Stimulated activated CD8-positive, alpha-beta memory T cell treated with anti-CD3 and anti-CD28 coated beads, Interleukin-7, amount 100 ng/mL, for 4 hours (primary cell): ENCODE results near the gene XRCC3.
A peak's percentile ranks its signal among the peaks of the same experiment; 100 is the strongest.

Experiments
- DNase-seq, 2 donors: peaks; one replicate each; pipeline ENCODE4 v3.0.0-alpha.2; 2020; ENCODE audit warnings: low read depth in 2 of 2

The XRCC3 gene

GRCh38 chr14:103715052-103716000 is at the start of gene XRCC3, which contains the start of gene ZFYVE21:
XRCC3 (minus strand) TSS chr14:103715451; CDS start chr14:103711087, 4,364 bp downstream.
ZFYVE21 (plus strand) TSS chr14:103715810; CDS start chr14:103715842, 32 bp downstream.
- peak; percentile 99 to 100 for DNase-seq

DNA sequence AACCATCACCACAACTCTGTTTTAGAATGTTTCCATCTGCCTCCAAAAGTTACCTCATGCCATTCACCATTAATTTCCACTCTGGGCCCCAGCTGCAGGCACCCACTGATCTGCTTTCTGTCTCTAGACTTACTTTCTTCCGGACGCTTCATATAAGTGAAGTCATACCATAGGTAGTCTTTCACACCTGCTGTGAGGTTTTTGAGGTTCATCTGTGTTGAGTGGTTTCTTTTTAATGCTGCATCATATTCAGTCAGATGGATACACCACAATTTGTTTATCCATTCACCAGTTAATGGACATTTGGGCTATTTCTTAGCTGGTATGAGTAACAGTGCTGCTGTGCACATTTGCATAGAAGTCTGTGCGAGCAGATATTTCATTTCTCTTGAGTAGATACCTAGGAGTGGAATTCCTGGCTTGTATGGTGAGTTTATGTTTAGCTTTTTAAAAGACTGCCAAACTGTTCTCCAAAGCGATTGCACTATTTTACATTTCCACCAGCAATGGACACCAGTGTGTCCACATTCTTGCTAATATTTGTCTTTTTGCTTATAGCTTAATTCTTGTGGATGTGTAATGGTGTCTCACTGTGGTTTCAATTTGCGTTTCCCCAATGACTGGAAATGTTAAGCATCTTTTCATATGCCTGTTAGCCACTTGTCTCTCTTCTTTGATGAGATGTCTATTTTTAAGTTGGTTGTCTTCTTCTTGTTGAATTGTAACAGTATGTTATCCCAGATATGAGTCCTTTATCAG is 48.7 kb upstream of the XRCC3 start:
- DNase-seq: no peak

- DNase-seq: no peak
Measured at GRCh38 chr14:103762541-103762940, 47.3 kb upstream of the XRCC3 start.

DNA sequence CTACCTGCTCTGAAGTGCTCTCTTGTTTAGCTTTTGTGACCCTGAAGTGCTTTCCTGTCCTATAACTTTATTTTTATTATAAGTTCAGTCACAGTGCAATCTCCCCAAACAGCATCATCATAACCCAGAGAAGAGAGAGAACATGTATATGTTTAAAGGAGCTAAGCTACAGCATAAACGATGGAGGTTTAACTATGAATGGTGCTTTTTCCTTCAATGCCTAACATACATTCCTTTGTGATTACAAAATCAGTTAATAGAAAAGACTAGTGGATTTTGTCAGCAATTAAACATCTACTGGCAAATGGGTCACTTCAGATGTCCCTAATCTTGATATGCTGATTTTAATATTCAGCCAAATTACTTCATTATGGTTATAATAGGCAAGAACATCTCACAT is 46.8 kb upstream of the XRCC3 start:
- DNase-seq: no peak

GRCh38 chr14:103758059-103758776 is 43.0 kb upstream of the XRCC3 start:
- DNase-seq: no peak

- DNase-seq: no peak
Measured at GRCh38 chr14:103755060-103755459, 39.8 kb upstream of the XRCC3 start.

- DNase-seq: no peak
Measured at GRCh38 chr14:103753774-103754173, 38.5 kb upstream of the XRCC3 start.

GRCh38 chr14:103749860-103750259 is 34.6 kb upstream of the XRCC3 start:
- DNase-seq: no peak

- no peak for DNase-seq
Measured at GRCh38 chr14:103749452-103749851, 34.2 kb upstream of the XRCC3 start.

DNA sequence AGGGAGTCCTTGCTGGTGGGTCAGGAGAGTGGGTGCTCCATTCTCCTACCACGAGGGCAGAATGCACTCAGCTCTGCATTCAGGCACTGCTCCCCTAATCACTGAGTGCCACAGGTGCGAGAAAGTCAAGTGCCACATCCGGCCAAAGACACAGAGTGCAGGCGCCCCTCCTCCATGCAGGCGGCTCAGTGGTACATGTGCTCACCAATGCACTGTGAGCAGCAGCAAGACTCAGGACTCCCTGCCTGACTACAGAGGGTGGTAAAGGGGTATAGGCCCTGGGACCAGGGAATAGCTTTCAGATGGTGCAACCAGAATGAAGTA is 33.2 kb upstream of the XRCC3 start:
- peak; percentile 14 to 40 for DNase-seq

DNA sequence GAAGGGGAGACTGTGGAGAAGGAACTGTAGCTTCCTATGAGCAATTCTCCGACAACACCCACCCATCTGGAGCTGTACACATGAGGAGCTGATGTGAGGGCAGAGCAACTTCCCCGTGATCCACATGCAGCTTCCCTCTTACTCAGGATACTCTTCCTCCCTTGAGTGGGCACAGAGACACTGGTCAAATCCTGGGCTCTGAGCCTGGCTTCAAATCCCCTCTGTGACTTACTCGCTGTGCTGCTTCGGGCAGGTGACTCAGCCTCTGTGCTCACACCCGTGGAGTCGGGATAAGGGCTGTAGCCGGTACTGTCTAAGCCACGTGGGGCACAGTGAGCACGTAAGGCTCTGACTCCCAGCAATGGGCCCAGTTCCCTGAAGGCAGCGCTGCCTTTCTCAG is 31.4 kb upstream of the XRCC3 start:
- DNase-seq: no peak

GRCh38 chr14:103745424-103745823 is 30.2 kb upstream of the XRCC3 start:
- no peak for DNase-seq

DNA sequence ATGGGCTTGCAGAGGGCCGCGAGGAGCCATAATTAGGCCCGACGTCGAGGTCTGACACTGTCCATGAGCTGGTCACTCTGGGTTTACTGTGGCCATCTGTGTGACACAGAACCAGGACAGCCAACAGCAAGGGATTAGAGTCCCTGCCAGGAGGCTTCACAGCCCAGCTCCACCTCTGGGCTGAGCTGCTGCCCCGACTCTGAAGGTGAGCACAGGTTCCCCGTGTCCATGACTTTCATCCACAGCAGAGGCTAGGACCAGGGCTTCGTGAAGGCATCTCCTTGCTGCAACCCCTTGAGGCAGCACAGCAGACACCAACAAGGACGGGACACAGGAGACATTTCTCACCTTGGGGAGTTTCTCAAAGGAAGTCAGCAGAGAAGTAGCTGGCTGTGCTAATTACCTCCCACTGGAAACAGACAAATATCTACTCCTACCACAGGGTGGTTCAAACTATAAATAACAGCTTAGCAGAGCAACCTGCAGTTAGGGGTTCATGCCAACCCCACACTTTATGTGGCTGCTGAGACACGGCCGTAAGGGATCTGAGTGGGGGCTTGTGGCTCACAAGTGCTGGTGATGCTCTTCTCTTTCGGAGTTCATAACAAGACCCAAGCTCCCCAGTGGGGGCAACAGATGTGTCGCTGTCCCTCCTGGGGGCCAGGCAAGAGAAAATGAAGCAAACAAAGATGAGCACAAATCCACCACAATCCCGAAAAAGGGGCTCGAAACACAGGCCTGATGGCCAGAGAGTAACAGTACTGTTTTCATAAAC is 29.6 kb upstream of the XRCC3 start:
- no peak for DNase-seq

DNA sequence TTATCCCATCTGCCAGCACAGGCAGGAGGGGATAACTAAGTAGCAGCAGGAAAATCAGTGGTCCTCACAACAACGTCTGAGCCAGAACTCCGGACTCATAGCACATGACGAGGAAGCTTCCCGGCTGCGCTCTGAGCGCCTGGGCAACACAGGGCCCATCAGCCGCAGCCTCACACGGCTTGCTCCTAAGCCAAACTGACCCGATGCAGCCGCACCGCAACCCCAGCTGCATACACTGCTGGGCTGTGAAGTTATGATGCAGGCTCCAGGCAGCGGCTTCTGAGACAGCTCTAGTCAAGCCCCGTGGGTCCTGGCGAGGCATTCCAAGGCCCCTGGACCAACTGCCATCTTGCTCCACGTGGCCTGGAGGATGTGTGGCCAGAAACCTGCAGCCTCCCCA is 28.4 kb upstream of the XRCC3 start:
- DNase-seq: no peak

DNA sequence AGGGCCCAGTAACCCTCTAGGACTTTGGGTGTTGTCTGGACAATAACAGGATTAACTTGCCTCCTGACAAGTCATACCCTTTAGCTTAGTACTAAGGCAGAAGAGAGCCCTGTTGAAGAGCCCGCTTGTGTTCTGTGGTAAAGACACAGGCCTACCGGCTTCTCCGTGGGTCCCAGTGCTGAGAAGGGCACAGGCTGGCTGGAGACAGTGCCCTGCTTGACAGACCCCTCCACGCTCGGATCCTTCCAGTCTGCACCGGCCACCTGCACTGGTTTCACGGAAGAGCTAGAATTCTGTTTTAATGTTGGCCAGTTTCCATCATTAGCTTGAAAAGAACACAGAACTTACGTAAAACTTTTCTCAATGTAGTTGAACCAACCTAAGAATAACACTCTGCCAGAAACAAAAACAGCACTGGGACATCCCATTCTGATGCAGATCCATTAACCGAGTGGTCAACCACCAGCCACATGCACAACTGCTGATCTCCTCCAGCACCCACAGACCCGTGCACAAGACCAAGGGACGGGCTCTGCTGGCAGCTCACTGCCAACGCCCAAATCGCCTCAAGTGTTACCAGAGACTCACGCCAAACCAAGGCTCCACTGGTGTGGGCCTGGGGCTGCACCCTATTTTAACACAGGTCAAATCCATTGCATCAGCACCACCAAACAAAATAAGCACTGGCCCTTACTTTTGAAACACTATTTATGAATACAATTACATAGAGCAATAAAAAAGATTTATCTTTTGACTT is 27.4 kb upstream of the XRCC3 start:
- no peak for DNase-seq

- no peak for DNase-seq
Measured at GRCh38 chr14:103741876-103742275, 26.6 kb upstream of the XRCC3 start.

DNA sequence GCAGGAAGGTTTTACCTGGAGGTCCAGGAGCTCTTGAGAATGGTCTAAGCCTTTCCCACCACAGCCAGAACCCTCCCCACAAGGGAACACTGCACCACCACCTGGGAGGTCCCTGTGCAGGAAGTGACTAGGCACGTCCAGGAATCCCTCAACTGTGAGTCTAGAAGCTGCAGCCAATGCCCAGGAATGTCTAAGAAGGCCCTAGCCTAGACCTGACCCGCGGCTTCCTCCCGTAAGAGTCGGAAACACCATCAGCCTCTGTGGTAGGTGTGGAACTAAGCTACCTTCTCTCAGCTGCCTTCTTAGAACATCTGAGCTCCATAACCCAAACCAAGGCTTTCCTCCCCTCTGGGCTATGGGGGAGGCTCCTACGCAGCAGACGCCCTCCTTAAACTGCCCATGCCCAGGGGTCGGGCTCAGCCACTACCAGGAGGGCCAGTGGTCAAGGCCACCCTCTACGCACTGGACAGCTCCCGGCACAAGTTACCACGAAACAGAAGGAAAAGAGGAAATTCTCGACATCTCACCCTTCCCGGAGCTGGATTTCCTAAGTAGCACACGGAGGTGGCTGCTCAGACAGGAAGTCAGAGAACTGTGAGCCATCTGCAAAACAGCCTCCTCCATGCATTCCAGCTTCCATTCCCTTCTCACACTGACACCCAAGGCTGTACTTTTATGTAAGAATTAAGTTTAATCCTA is 25.9 kb upstream of the XRCC3 start:
- DNase-seq: no peak

DNA sequence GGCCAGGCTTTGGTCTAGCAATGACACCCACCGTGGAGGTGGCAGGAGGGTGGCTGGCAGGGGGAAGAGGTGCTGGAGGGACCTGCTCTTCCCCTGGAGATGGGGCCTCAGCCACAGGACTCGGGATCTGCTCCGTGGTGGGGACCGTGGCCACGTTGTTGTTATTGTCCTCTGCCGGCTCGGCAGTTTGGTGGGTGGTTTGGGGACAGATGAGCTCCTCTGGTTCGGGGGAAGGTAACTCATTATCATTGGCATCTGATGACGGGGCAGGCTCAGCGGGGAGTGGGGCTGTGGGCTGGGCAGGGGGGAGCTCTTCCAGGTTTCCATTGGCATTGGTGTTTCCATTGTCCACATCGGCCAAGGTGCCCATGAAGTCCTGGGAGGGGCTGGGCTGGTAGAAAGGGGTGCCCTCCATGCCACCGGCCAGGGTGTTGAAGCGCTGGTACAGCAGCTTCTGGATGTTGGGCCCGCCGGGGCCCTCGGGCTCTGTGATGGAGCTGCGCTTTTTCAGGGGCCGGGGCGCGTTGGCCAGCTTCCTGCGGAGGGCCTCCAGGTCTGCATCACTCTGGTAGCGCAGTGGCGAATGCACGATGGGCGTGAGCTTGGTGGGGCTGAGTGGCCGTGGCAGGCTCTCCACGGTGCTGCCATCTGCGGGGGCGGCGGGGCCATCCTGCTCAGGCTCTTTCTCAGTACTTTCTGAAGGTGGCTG is 24.7 kb upstream of the XRCC3 start:
- no peak for DNase-seq

GRCh38 chr14:103739466-103739792 is 24.2 kb upstream of the XRCC3 start:
- DNase-seq: no peak
